Measurements from ENCODE around the gene C11orf98.
A peak's percentile ranks its signal among the peaks of the same experiment; 100 is the strongest.

- peak; percentile 83 to 89 for TF ChIP-seq POLR2A (IDR thresholded peaks at IDR 0.05)
- TF ChIP-seq, protein P1, sequence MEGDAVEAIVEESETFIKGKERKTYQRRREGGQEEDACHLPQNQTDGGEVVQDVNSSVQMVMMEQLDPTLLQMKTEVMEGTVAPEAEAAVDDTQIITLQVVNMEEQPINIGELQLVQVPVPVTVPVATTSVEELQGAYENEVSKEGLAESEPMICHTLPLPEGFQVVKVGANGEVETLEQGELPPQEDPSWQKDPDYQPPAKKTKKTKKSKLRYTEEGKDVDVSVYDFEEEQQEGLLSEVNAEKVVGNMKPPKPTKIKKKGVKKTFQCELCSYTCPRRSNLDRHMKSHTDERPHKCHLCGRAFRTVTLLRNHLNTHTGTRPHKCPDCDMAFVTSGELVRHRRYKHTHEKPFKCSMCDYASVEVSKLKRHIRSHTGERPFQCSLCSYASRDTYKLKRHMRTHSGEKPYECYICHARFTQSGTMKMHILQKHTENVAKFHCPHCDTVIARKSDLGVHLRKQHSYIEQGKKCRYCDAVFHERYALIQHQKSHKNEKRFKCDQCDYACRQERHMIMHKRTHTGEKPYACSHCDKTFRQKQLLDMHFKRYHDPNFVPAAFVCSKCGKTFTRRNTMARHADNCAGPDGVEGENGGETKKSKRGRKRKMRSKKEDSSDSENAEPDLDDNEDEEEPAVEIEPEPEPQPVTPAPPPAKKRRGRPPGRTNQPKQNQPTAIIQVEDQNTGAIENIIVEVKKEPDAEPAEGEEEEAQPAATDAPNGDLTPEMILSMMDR (IDR thresholded peaks at IDR 0.05): no peak
These were observed 18.8 kb downstream of the C11orf98 start, which contains the start of gene GANAB for GRCh38 chr11:62645946-62646824.

All from Peyer's patch (tissue), 4 donors.